GM19438 (cell line): Measurements from ENCODE around the gene ERVMER34-1.

ENCODE experiments used
- ATAC-seq: cut with Tn5 transposase; IDR thresholded peaks from one replicate; pipeline ENCODE4 v1.9.1; 2021; ENCODE audit warnings: low read depth; ENCODE audit not compliant: unreplicated experiment

The ERVMER34-1 gene

GRCh38 chr4:52721968-52722815 lies 29.0 kb downstream of the ERVMER34-1 start:
- peak; percentile 91 for ATAC-seq

- ATAC-seq, result no peak
These were observed 33.1 kb downstream of the ERVMER34-1 start for GRCh38 chr4:52718123-52718522.

GRCh38 chr4:52716364-52717151 lies 34.7 kb downstream of the ERVMER34-1 start:
- no peak for ATAC-seq

- ATAC-seq, result no peak
These were observed 35.3 kb downstream of the ERVMER34-1 start for GRCh38 chr4:52715914-52716313.

GRCh38 chr4:52715255-52715897 lies 35.8 kb downstream of the ERVMER34-1 start:
- no peak for ATAC-seq

GRCh38 chr4:52714597-52715254 lies 36.5 kb downstream of the ERVMER34-1 start:
- ATAC-seq, result no peak

GRCh38 chr4:52713456-52713937 lies 37.7 kb downstream of the ERVMER34-1 start:
- ATAC-seq, result no peak

- ATAC-seq, result peak; percentile 82
These were observed 38.7 kb downstream of the ERVMER34-1 start for GRCh38 chr4:52712251-52713130.

- ATAC-seq, result peak; percentile 0
These were observed 39.4 kb downstream of the ERVMER34-1 start for GRCh38 chr4:52711834-52712250.

GRCh38 chr4:52711272-52711671 lies 40.0 kb downstream of the ERVMER34-1 start:
- no peak for ATAC-seq

GRCh38 chr4:52709155-52709554 lies 42.1 kb downstream of the ERVMER34-1 start:
- no peak for ATAC-seq

- ATAC-seq, result no peak
These were observed 46.6 kb downstream of the ERVMER34-1 start for GRCh38 chr4:52704661-52705060.

- no peak for ATAC-seq
These were observed 47.1 kb downstream of the ERVMER34-1 start for GRCh38 chr4:52704133-52704532.

- peak; percentile 97 for ATAC-seq
These were observed 50.0 kb downstream of the ERVMER34-1 start for GRCh38 chr4:52701207-52701606.

GRCh38 chr4:52694936-52695335 lies 56.3 kb downstream of the ERVMER34-1 start:
- no peak for ATAC-seq

GRCh38 chr4:52693492-52693891 lies 57.7 kb downstream of the ERVMER34-1 start:
- no peak for ATAC-seq
